GM12878 (cell line): ENCODE measurements around the gene NUBPL. TPM values are rescaled to one million over a fixed set of nuclear protein-coding genes. Genes with fewer than 3 reads are reported as not detected.

Experiments
- ATAC-seq: fragments of 200-7000 bp; cut with Tn5 transposase; 3 replicates; pipeline ENCODE4 v1.9.1; 2020; ENCODE audit warnings: mild to moderate bottlenecking, moderate library complexity
- BruUV-seq: library from RNA; stranded (reverse); fragments of 400-500 nt; replicated peaks from 2 replicates; lab custom pipeline; 2021; lab: Mats Ljungman, UMichigan
- CTCF ChIA-PET: fragments of 300-600 bp; sonication (Branson Sonifier 250); formaldehyde crosslinking; extraction: SDS; loops from one replicate; lab custom pipeline; 2021; ENCODE audit warnings: inconsistent platforms; lab: Yijun Ruan, JAX
- POLR2A ChIA-PET: fragments of 350-600 bp; formaldehyde crosslinking; extraction: SDS; loops from one replicate; lab custom pipeline; 2021; ENCODE audit warnings: inconsistent platforms; lab: Charles Lee
- RAD21 ChIA-PET: fragments of 300-600 bp; sonication (Branson Sonifier 250); formaldehyde crosslinking; loops from one replicate; lab custom pipeline; 2023; ENCODE audit warnings: antibody characterized with exemption; ENCODE audit not compliant: unreplicated experiment; lab: Charles Lee
- SMC1A ChIA-PET: fragments of 300-600 bp; sonication (Branson Sonifier 250); formaldehyde crosslinking; loops from one replicate; lab custom pipeline; 2023; ENCODE audit not compliant: unreplicated experiment, uncharacterized antibody; lab: Charles Lee
- DNase-seq: peaks from one replicate; pipeline ENCODE4 v3.0.0-alpha.2; 2011; ENCODE audit warnings: low read depth, low spot score
- FAIRE-seq: peaks from 3 replicates; lab custom pipeline; 2011; peaks lifted over from hg19 to GRCh38; lab: Jason Lieb, UNC
- H2AFZ ChIP-seq: 2 replicates; pipeline ENCODE4 v1.6.0; 2011; ENCODE audit warnings: low read depth, low read length, control low read depth; ENCODE audit not compliant: control insufficient read depth
- H3K27ac ChIP-seq: 2 replicates; pipeline ENCODE4 v1.5.1; 2011; ENCODE audit warnings: control low read depth; ENCODE audit not compliant: control insufficient read depth, insufficient read depth
- H3K27me3 ChIP-seq, 2 experiments: replicated peaks in 1 of 2; 2 replicates each; pipeline versions ENCODE4 v1.6.0 to v1.6.1; 2011; ENCODE audit warnings: low read length in 1 of 2; ENCODE audit not compliant: control insufficient read depth in 2 of 2, insufficient read depth in 2 of 2
- H3K36me3 ChIP-seq, 2 experiments: 2 replicates each; pipeline ENCODE4 v1.5.1; 2011; ENCODE audit warnings: low read length in 1 of 2; ENCODE audit not compliant: control insufficient read depth in 2 of 2, insufficient read depth in 2 of 2
- H3K4me1 ChIP-seq: 2 replicates; pipeline ENCODE4 v1.6.1; 2011; ENCODE audit warnings: mild to moderate bottlenecking, low read length, moderate library complexity, mixed read lengths; ENCODE audit not compliant: control insufficient read depth, insufficient read depth
- H3K4me2 ChIP-seq: 2 replicates; pipeline ENCODE4 v1.6.0; 2011; ENCODE audit warnings: control low read depth; ENCODE audit not compliant: control insufficient read depth, insufficient read depth
- H3K4me3 ChIP-seq: fragments of 200-600 bp; sonication (generic); 2 replicates; pipeline ENCODE4 v1.5.1; 2016
- H3K79me2 ChIP-seq: 2 replicates; pipeline ENCODE4 v1.6.0; 2011; ENCODE audit warnings: low read length; ENCODE audit not compliant: control insufficient read depth, insufficient read depth
- H3K9ac ChIP-seq: 2 replicates; pipeline ENCODE4 v1.8.0; 2011; ENCODE audit warnings: low read length, control low read depth, mixed read lengths; ENCODE audit not compliant: control insufficient read depth, insufficient read depth
- H3K9me3 ChIP-seq: replicated peaks from 3 replicates; pipeline ENCODE4 v1.5.1; 2011; ENCODE audit warnings: mild to moderate bottlenecking, low read length; ENCODE audit not compliant: control insufficient read depth, insufficient read depth
- H4K20me1 ChIP-seq: 2 replicates; pipeline ENCODE4 v1.6.0; 2011; ENCODE audit not compliant: control insufficient read depth, insufficient read depth
- BCL11A ChIP-seq: IDR thresholded peaks from 2 replicates; pipeline ENCODE4 v1.6.1; 2011; ENCODE audit warnings: low read depth, low read length
- BHLHE40 ChIP-seq, 2 experiments: fragments of 450-650 bp in 1 of 2; IDR thresholded peaks; 2 replicates each; pipeline ENCODE4 v1.6.1; 2011 to 2017; ENCODE audit warnings: low read depth in 2 of 2, borderline replicate concordance in 1 of 2, improper control_type of control experiment in 1 of 2, low read length in 1 of 2, mild to moderate bottlenecking in 1 of 2
- BRCA1 ChIP-seq: IDR thresholded peaks from 2 replicates; pipeline ENCODE4 v1.6.1; 2011; ENCODE audit warnings: low read depth, low read length, improper control_type of control experiment
- CREB1 ChIP-seq: IDR thresholded peaks from 2 replicates; pipeline ENCODE4 v1.6.1; 2012; ENCODE audit warnings: low read depth, mild to moderate bottlenecking, inconsistent platforms
- ESRRA ChIP-seq: IDR thresholded peaks from 2 replicates; pipeline ENCODE4 v1.6.1; 2012; ENCODE audit warnings: mild to moderate bottlenecking, low read length, improper control_type of control experiment
- FOXK2 ChIP-seq: fragments of 450-650 bp; IDR thresholded peaks from 2 replicates; pipeline ENCODE4 v1.6.1; 2017; ENCODE audit warnings: mild to moderate bottlenecking, moderate library complexity
- HDAC6 ChIP-seq: fragments of 200-600 bp; sonication (generic); IDR thresholded peaks from one replicate; pipeline ENCODE4 v1.8.0; 2017; ENCODE audit warnings: antibody characterized with exemption; ENCODE audit not compliant: unreplicated experiment
- LARP7 ChIP-seq: fragments of 450-650 bp; IDR thresholded peaks from 2 replicates; pipeline ENCODE4 v1.6.1; 2017; ENCODE audit warnings: mild to moderate bottlenecking
- NR2C1 ChIP-seq: fragments of 450-650 bp; IDR thresholded peaks from 2 replicates; pipeline ENCODE4 v1.6.1; 2017; ENCODE audit warnings: antibody characterized with exemption, mild to moderate bottlenecking, moderate library complexity
- POLR2A ChIP-seq: IDR thresholded peaks from 2 replicates; pipeline ENCODE4 v1.6.1; 2011; ENCODE audit warnings: low read depth, mild to moderate bottlenecking, low read length
- WGBS: methylation state at CpG from one replicate; pipeline ENCODE4 v1.1.6; 2016; ENCODE audit warnings: low lambda C conversion rate; ENCODE audit not compliant: insufficient replicate concordance, insufficient coverage; ENCODE audit errors: missing lambda C conversion rate; 5-methylcytosine and 5-hydroxymethylcytosine counted together
- in situ Hi-C: fragments of 300-500 bp; cut with MboI; formaldehyde crosslinking; loops from 9 replicates; pipeline ENCODE4 v1.14.3; 2018; ENCODE audit warnings: mixed read lengths
- intact Hi-C: fragments of 100-400 bp; cut with micrococcal nuclease; formaldehyde crosslinking; loops from one replicate; pipeline ENCODE4 v1.14.2; 2022; ENCODE audit not compliant: unreplicated experiment
- polyA plus RNA-seq, 11 experiments: library from polyadenylated mRNA; depleted of rRNA in 4 of 11; unstranded in 6 of 11; stranded (reverse) in 5 of 11; fragments of >200 nt; fragmentation: Nextera tagmentation in 4 of 11; fragmentation: Illumina TruSeq in 1 of 11; extraction: Ambion mirVana in 4 of 11; extraction: Trizol in 1 of 11; gene quantifications; 1 replicate in 1 of 11; 2 replicates in 10 of 11; pipeline versions ENCODE4 v1.2.1 to v1.2.3, GENCODE V29; 2011 to 2016; ENCODE audit warnings: inconsistent platforms in 2 of 11, missing spikeins in 2 of 11, low read depth in 1 of 11
- total RNA-seq, 4 experiments: library from RNA; depleted of rRNA in 3 of 4; stranded (reverse); fragments of >200 nt in 3 of 4; fragmentation: Illumina TruSeq in 1 of 4; extraction: Trizol in 1 of 4; gene quantifications; 2 replicates each; pipeline versions ENCODE4 v1.2.1 to v1.2.3, GENCODE V29; 2013 to 2021
- TF ChIP-seq, protein P1 (sequence below): fragments of 450-650 bp; IDR thresholded peaks from 2 replicates; pipeline ENCODE4 v1.6.1; 2018; ENCODE audit warnings: borderline replicate concordance, mild to moderate bottlenecking; ENCODE audit not compliant: partially characterized antibody
- TF ChIP-seq, protein P2 (sequence below): IDR thresholded peaks from 2 replicates; pipeline ENCODE4 v1.6.1; 2011; ENCODE audit warnings: low read depth, mild to moderate bottlenecking, low read length, moderate library complexity, borderline replicate concordance; ENCODE audit errors: extremely low read depth

Gene NUBPL
- total and polyA plus RNA-seq, 10 of the 15 experiments (the other 5 are each of a cell fraction or from before 2014, with no cell fraction given) = 3.4 to 11.6 (median 8.1) TPM

DNA sequence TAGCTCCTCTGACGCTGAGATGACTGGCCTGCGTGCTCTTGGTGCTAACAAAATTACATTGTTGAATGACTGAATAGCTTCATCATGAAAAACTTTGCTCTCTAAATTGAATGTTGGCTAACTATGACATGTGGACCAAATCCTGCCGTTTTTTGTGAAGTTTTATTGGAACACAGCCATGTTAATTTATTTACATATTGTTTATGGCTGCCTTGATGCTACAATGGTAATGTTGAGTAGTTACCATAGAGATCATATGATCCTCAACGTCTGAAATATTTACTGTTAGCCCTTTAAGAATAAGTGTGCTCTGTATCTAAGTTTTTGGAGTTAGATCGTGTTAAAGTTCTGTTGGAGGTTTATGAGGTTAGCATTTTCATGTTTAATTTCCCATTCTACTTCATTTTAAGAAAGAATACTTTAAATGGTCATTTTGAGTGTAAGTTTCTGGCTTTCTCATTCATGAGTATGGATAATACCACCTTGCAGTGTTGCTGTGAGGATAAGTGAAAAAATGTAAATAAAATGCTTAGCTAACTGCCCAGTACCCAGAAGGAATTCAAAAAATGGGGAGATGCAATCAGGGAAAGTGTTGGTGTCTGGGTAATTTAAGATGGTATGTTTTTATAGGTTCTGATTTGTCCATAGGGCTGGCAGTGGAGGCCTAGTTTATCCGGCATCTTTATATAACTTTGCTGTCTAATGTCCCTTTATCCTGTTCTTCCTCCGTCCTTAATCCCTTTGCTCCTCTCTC lies 35.3 kb downstream of the NUBPL start (continued):
- TF ChIP-seq POLR2A = no peak
- TF ChIP-seq BHLHE40 (IDR thresholded peaks at IDR 0.05; ENCODE audit: borderline replicate concordance in 1 of 2, low read depth in 2 of 2, low read length in 1 of 2) = no peak
- TF ChIP-seq BCL11A = no peak
- TF ChIP-seq HDAC6 = no peak
- TF ChIP-seq BRCA1 = no peak
- TF ChIP-seq LARP7 = no peak
- TF ChIP-seq ESRRA = no peak
- TF ChIP-seq NR2C1 = no peak
- TF ChIP-seq CREB1 = no peak

DNA sequence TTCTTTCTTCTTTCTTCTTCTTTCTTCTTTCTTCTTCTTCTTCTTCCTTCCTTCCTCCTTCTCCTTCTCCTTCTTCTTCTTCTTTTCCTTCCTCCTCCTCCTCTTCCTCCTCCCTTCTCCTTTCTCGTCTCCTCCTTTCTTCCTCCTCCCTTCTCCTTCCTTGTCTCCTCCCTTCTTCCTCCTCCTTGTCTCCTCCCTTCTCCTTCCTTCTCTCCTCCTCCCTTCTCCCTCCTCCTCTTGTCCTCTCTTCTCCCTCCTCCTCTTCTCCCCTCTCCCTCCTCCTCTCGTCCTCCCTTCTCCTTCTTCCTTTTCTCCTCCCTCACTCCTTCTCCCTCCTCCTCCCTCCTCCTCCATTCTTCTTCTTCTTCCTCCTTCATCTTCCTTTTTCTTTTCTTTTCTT lies 44.5 kb downstream of the NUBPL start:
- peak; percentile 50; the same call in 1 of the 2 replicates for TF ChIP-seq FOXK2
- TF ChIP-seq, protein P1, sequence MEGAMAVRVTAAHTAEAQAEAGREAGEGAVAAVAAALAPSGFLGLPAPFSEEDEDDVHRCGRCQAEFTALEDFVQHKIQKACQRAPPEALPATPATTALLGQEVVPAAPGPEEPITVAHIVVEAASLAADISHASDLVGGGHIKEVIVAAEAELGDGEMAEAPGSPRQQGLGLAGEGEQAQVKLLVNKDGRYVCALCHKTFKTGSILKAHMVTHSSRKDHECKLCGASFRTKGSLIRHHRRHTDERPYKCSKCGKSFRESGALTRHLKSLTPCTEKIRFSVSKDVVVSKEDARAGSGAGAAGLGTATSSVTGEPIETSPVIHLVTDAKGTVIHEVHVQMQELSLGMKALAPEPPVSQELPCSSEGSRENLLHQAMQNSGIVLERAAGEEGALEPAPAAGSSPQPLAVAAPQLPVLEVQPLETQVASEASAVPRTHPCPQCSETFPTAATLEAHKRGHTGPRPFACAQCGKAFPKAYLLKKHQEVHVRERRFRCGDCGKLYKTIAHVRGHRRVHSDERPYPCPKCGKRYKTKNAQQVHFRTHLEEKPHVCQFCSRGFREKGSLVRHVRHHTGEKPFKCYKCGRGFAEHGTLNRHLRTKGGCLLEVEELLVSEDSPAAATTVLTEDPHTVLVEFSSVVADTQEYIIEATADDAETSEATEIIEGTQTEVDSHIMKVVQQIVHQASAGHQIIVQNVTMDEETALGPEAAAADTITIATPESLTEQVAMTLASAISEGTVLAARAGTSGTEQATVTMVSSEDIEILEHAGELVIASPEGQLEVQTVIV = peak; percentile 32
- TF ChIP-seq, protein P2, sequence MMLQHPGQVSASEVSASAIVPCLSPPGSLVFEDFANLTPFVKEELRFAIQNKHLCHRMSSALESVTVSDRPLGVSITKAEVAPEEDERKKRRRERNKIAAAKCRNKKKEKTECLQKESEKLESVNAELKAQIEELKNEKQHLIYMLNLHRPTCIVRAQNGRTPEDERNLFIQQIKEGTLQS = no peak
- no peaks in the 10 kb centered on the region for H3K79me2 ChIP-seq
- FAIRE-seq = no peak
- ChIA-PET RAD21 (no interaction called here), SMC1A (interaction anchor here (1.0 kb wide), 1 partner anchor 646 kb away, joined by 3 read pairs; no protein-coding TSS in a partner anchor), CTCF (interaction anchor here (1.0 to 1.5 kb wide), 2 partner anchors 12 to 95 kb away, joined by 3 to 4 read pairs; no protein-coding TSS in a partner anchor), POLR2A (no interaction called here)
- intact Hi-C loops = no loop called here
- WGBS = 81% methylated on average over 2 of the region's 2 CpGs
- H3K4me2 ChIP-seq = no peak overlapping the region
- no TSS peak for BruUV-seq
- no peak overlapping the region for H3K4me3 ChIP-seq
- H3K27ac ChIP-seq = no peak overlapping the region
- no peaks in the 10 kb centered on the region for H4K20me1 ChIP-seq
- H3K27me3 ChIP-seq = no peaks in the 10 kb centered on the region
- in situ Hi-C loops = no loop called here
- ATAC-seq = no peak
- no peaks in the 10 kb centered on the region for H3K36me3 ChIP-seq
- no peak overlapping the region for H3K9ac ChIP-seq
- no peaks in the 10 kb centered on the region for H3K4me1 ChIP-seq
- no peaks in the 10 kb centered on the region for H3K9me3 ChIP-seq
- no peak overlapping the region for H2AFZ ChIP-seq
- no peak for DNase-seq
